OCI-LY7 (cell line): ENCODE measurements around the gene POR.

ENCODE experiments used
- EZH2phosphoT487 ChIP-seq: fragments of 200-600 bp; sonication (generic); IDR thresholded peaks from 2 replicates; pipeline ENCODE4 v1.6.1; 2018; ENCODE audit warnings: low read depth, borderline replicate concordance, mild to moderate bottlenecking, mixed run types, antibody characterized with exemption, low read length, moderate library complexity, mixed read lengths
- TF ChIP-seq, protein P1 (sequence below): fragments of 200-600 bp; sonication (generic); conservative IDR thresholded peaks from 2 replicates; pipeline ENCODE4 v1.5.1; 2014; ENCODE audit warnings: mild to moderate bottlenecking, antibody characterized with exemption, low read length, moderate library complexity, mixed read lengths

- TF ChIP-seq, protein P1, sequence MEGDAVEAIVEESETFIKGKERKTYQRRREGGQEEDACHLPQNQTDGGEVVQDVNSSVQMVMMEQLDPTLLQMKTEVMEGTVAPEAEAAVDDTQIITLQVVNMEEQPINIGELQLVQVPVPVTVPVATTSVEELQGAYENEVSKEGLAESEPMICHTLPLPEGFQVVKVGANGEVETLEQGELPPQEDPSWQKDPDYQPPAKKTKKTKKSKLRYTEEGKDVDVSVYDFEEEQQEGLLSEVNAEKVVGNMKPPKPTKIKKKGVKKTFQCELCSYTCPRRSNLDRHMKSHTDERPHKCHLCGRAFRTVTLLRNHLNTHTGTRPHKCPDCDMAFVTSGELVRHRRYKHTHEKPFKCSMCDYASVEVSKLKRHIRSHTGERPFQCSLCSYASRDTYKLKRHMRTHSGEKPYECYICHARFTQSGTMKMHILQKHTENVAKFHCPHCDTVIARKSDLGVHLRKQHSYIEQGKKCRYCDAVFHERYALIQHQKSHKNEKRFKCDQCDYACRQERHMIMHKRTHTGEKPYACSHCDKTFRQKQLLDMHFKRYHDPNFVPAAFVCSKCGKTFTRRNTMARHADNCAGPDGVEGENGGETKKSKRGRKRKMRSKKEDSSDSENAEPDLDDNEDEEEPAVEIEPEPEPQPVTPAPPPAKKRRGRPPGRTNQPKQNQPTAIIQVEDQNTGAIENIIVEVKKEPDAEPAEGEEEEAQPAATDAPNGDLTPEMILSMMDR: no peak
- TF ChIP-seq EZH2phosphoT487: no peak
Observed at GRCh38 chr7:75921479-75921878, 6.5 kb downstream of the POR start.
